ENCODE data around the gene FTO.

Gene FTO

GRCh38 chr16:54094641-54095040 lies 390.7 kb downstream of the FTO start:
- H3K36me3 ChIP-seq: no peaks in the 10 kb centered on the region
- no peak for DNase-seq

GRCh38 chr16:54096607-54097006 lies 392.7 kb downstream of the FTO start:
- peaks cover 2% of the 10 kb centered on the region; the same call in 1 of the 2 replicates for H3K4me1 ChIP-seq
- no peak for TF ChIP-seq CTCF (IDR thresholded peaks at IDR 0.05; ENCODE audit: low read depth, low read length)
- DNase-seq: no peak
- H3K9me3 ChIP-seq: no peaks in the 10 kb centered on the region
- no peaks in the 10 kb centered on the region for H3K36me3 ChIP-seq
- no peaks in the 10 kb centered on the region for H3K27me3 ChIP-seq
- H3K4me3 ChIP-seq (ENCODE audit: low read depth, low read length): no peak overlapping the region

More at GRCh38 chr16:54094641-54095040, 390.7 kb downstream of the FTO start:
- no peak overlapping the region for H3K4me3 ChIP-seq (ENCODE audit: low read depth, low read length)
- no peak for TF ChIP-seq CTCF (IDR thresholded peaks at IDR 0.05; ENCODE audit: low read depth, low read length)
- no peaks in the 10 kb centered on the region for H3K27me3 ChIP-seq
- peaks cover 2% of the 10 kb centered on the region; the same call in 1 of the 2 replicates for H3K4me1 ChIP-seq
- H3K9me3 ChIP-seq: no peaks in the 10 kb centered on the region

GRCh38 chr16:54097774-54098173 lies 393.8 kb downstream of the FTO start:
- no peak for DNase-seq
- Histone ChIP-seq H3K27me3 (no peaks in the 10 kb centered on the region), H3K36me3 (no peaks in the 10 kb centered on the region), H3K4me1 (peaks cover 2% of the 10 kb centered on the region; the same call in 1 of the 2 replicates), H3K4me3 (ENCODE audit: low read depth, low read length) (no peak overlapping the region), H3K9me3 (no peaks in the 10 kb centered on the region)
- no peak for TF ChIP-seq CTCF (IDR thresholded peaks at IDR 0.05; ENCODE audit: low read depth, low read length)

- no peaks in the 10 kb centered on the region for H3K36me3 ChIP-seq
- no peak for DNase-seq
- H3K4me1 ChIP-seq: peaks cover 2% of the 10 kb centered on the region; the same call in 1 of the 2 replicates
- TF ChIP-seq CTCF (IDR thresholded peaks at IDR 0.05; ENCODE audit: low read depth, low read length): no peak
- no peak overlapping the region for H3K4me3 ChIP-seq (ENCODE audit: low read depth, low read length)
- H3K9me3 ChIP-seq: no peaks in the 10 kb centered on the region
- no peaks in the 10 kb centered on the region for H3K27me3 ChIP-seq
Observed at GRCh38 chr16:54098247-54098646, 394.3 kb downstream of the FTO start.

GRCh38 chr16:54099627-54100026 lies 395.7 kb downstream of the FTO start:
- no peak for TF ChIP-seq CTCF (IDR thresholded peaks at IDR 0.05; ENCODE audit: low read depth, low read length)
- H3K4me3 ChIP-seq (ENCODE audit: low read depth, low read length): no peak overlapping the region
- no peaks in the 10 kb centered on the region for H3K27me3 ChIP-seq
- DNase-seq: no peak
- peaks cover 2% of the 10 kb centered on the region; the same call in 1 of the 2 replicates for H3K4me1 ChIP-seq
- no peaks in the 10 kb centered on the region for H3K36me3 ChIP-seq
- no peaks in the 10 kb centered on the region for H3K9me3 ChIP-seq

GRCh38 chr16:54102888-54103866 lies 399.2 kb downstream of the FTO start:
- H3K4me3 ChIP-seq (ENCODE audit: low read depth, low read length): no peak overlapping the region
- H3K27me3 ChIP-seq: no peaks in the 10 kb centered on the region
- H3K36me3 ChIP-seq: no peaks in the 10 kb centered on the region
- no peak for DNase-seq
- peaks cover 2% of the 10 kb centered on the region; the same call in 1 of the 2 replicates for H3K4me1 ChIP-seq
- TF ChIP-seq CTCF (IDR thresholded peaks at IDR 0.05; ENCODE audit: low read depth, low read length): no peak
- no peaks in the 10 kb centered on the region for H3K9me3 ChIP-seq

All from BE2C (cell line).